HepG2 (cell line): ENCODE measurements around the gene SYT1. TPM values are rescaled to one million over a fixed set of nuclear protein-coding genes. Genes with fewer than 3 reads are reported as not detected.

Source experiments
- ATAC-seq: fragments of 200-7000 bp; cut with Tn5 transposase; 3 replicates; pipeline ENCODE4 v1.9.1; 2020; ENCODE audit warnings: mild to moderate bottlenecking, moderate library complexity
- BruUV-seq: library from RNA; stranded (reverse); fragments of 400-500 nt; replicated peaks from 2 replicates; lab custom pipeline; 2021; lab: Mats Ljungman, UMichigan
- CTCF ChIA-PET: fragments of 300-600 bp; formaldehyde crosslinking; extraction: SDS; loops from one replicate; lab custom pipeline; 2021; ENCODE audit warnings: low total read pairs, inconsistent platforms, low intra/inter-chr PET ratio; lab: Yijun Ruan, JAX
- POLR2A ChIA-PET: fragments of 350-600 bp; sonication (Branson Sonifier 250); formaldehyde crosslinking; loops from one replicate; lab custom pipeline; 2020; ENCODE audit warnings: antibody characterized with exemption, inconsistent platforms; lab: Yijun Ruan, JAX
- DNase-seq: peaks from one replicate; pipeline ENCODE4 v3.0.0-alpha.2; 2015; ENCODE audit warnings: low spot score
- FAIRE-seq: peaks from 3 replicates; lab custom pipeline; 2011; peaks lifted over from hg19 to GRCh38; lab: Jason Lieb, UNC
- H2AFZ ChIP-seq: one replicate; pipeline ENCODE4 v1.6.1; 2011; ENCODE audit warnings: low read length, inconsistent platforms
- H3K27ac ChIP-seq: fragments of 300-600 bp; 3 replicates; pipeline ENCODE4 v1.8.0; 2011; ENCODE audit warnings: mixed run types, mild to moderate bottlenecking, mixed read lengths, low read length, inconsistent platforms; ENCODE audit not compliant: insufficient read depth; ENCODE audit errors: extremely low read length
- H3K27me3 ChIP-seq, 2 experiments: fragments of 200-600 bp in 1 of 2; 2 replicates in 1 of 2; 3 replicates in 1 of 2; pipeline versions ENCODE4 v1.6.0 to v1.8.0; 2011; ENCODE audit warnings: low read length in 2 of 2, mild to moderate bottlenecking in 2 of 2, moderate library complexity in 2 of 2, inconsistent platforms in 1 of 2; ENCODE audit not compliant: insufficient read depth in 2 of 2, control insufficient read depth in 1 of 2
- H3K36me3 ChIP-seq, 2 experiments: fragments of 200-600 bp in 1 of 2; replicated peaks in 1 of 2; 2 replicates in 1 of 2; 3 replicates in 1 of 2; pipeline versions ENCODE4 v1.5.1 to v1.8.0; 2011; ENCODE audit warnings: low read length in 2 of 2, inconsistent platforms in 1 of 2; ENCODE audit not compliant: insufficient read depth in 2 of 2, control insufficient read depth in 1 of 2
- H3K4me1 ChIP-seq: 2 replicates; pipeline ENCODE4 v1.5.1; 2012; ENCODE audit warnings: low read length, inconsistent platforms; ENCODE audit not compliant: insufficient read depth
- H3K4me2 ChIP-seq: 2 replicates; pipeline ENCODE4 v1.6.0; 2011; ENCODE audit warnings: low read depth, low read length, inconsistent platforms
- H3K4me3 ChIP-seq, 3 experiments: fragments of 200-600 bp in 1 of 3; sonication (generic), shearing (Covaris generic) in 1 of 3; replicated peaks in 1 of 3; 2 replicates each; pipeline ENCODE4 v1.5.1; 2011 to 2016; ENCODE audit warnings: low read length in 3 of 3, inconsistent platforms in 2 of 3, low read depth in 2 of 3, mild to moderate bottlenecking in 2 of 3, control low read depth in 1 of 3, mixed read lengths in 1 of 3; ENCODE audit not compliant: insufficient read depth in 1 of 3
- H3K79me2 ChIP-seq: one replicate; pipeline ENCODE4 v1.6.1; 2011; ENCODE audit warnings: low read length, inconsistent platforms; ENCODE audit not compliant: insufficient read depth
- H3K9ac ChIP-seq: 2 replicates; pipeline ENCODE4 v1.6.0; 2011; ENCODE audit warnings: mild to moderate bottlenecking, low read depth, low read length, inconsistent platforms; ENCODE audit not compliant: insufficient read depth
- H3K9me3 ChIP-seq: 2 replicates; pipeline ENCODE4 v1.5.1; 2012; ENCODE audit warnings: mild to moderate bottlenecking, low read length
- H4K20me1 ChIP-seq: 2 replicates; pipeline ENCODE4 v1.6.0; 2011; ENCODE audit warnings: inconsistent platforms, mild to moderate bottlenecking, low read length, moderate library complexity; ENCODE audit not compliant: insufficient read depth
- ARID4A ChIP-seq: sonication (generic); formaldehyde crosslinking; IDR thresholded peaks from 2 replicates; pipeline ENCODE4 v1.5.0; 2020; ENCODE audit warnings: mild to moderate bottlenecking, missing genetic modification reagents, borderline replicate concordance
- CEBPG ChIP-seq: IDR thresholded peaks from 2 replicates; pipeline ENCODE4 v1.6.1; 2016
- CSRNP2 ChIP-seq: sonication (generic); formaldehyde crosslinking; conservative IDR thresholded peaks from 2 replicates; pipeline ENCODE4 v1.8.0; 2022; ENCODE audit warnings: low read depth, missing genetic modification reagents
- EHMT2 ChIP-seq: fragments of 200-600 bp; sonication (generic); IDR thresholded peaks from 2 replicates; pipeline ENCODE4 v1.7.0; 2017; ENCODE audit warnings: antibody characterized with exemption, low read depth, low read length, borderline replicate concordance
- FOXA1 ChIP-seq, 2 experiments: fragments of 450-650 bp in 1 of 2; sonication (generic) in 1 of 2; formaldehyde crosslinking in 1 of 2; IDR thresholded peaks; 2 replicates each; pipeline versions ENCODE4 v1.4.0 to v1.6.1; 2016 to 2020; ENCODE audit warnings: missing genetic modification reagents in 1 of 2
- GPN1 ChIP-seq: sonication (generic); formaldehyde crosslinking; IDR thresholded peaks from 2 replicates; pipeline ENCODE4 v1.5.1; 2020; ENCODE audit warnings: missing genetic modification reagents, borderline replicate concordance
- HOXA5 ChIP-seq: sonication (generic); formaldehyde crosslinking; IDR thresholded peaks from 2 replicates; pipeline ENCODE4 v1.4.0; 2020; ENCODE audit warnings: missing genetic modification reagents
- NFYB ChIP-seq: sonication (generic); formaldehyde crosslinking; IDR thresholded peaks from 2 replicates; pipeline ENCODE4 v1.4.0; 2020; ENCODE audit warnings: missing genetic modification reagents
- SNAPC2 ChIP-seq: sonication (generic); formaldehyde crosslinking; IDR thresholded peaks from 2 replicates; pipeline ENCODE4 v1.8.1; 2022; ENCODE audit warnings: mild to moderate bottlenecking, missing genetic modification reagents
- ZBTB14 ChIP-seq: sonication (generic); formaldehyde crosslinking; IDR thresholded peaks from 2 replicates; pipeline ENCODE4 v1.4.0; 2020; ENCODE audit warnings: missing genetic modification reagents
- ZBTB7B ChIP-seq: sonication (generic); formaldehyde crosslinking; IDR thresholded peaks from 2 replicates; pipeline ENCODE4 v1.4.0; 2020; ENCODE audit warnings: missing genetic modification reagents
- ZNF296 ChIP-seq: sonication (generic); formaldehyde crosslinking; conservative IDR thresholded peaks from 2 replicates; pipeline ENCODE4 v1.5.0; 2020; ENCODE audit warnings: mild to moderate bottlenecking, missing genetic modification reagents
- ZNF782 ChIP-seq: sonication (generic); formaldehyde crosslinking; IDR thresholded peaks from 2 replicates; pipeline ENCODE4 v1.4.0; 2020; ENCODE audit warnings: missing genetic modification reagents, mild to moderate bottlenecking, borderline replicate concordance
- ZNF788 ChIP-seq: sonication (generic); formaldehyde crosslinking; IDR thresholded peaks from 2 replicates; pipeline ENCODE4 v1.5.0; 2020; ENCODE audit warnings: mild to moderate bottlenecking, missing genetic modification reagents, borderline replicate concordance
- WGBS: methylation state at CpG from one replicate; pipeline ENCODE4 v1.1.6; 2017; ENCODE audit warnings: low lambda C conversion rate; 5-methylcytosine and 5-hydroxymethylcytosine counted together
- in situ Hi-C: cut with HindIII; loops from 2 replicates; pipeline ENCODE4 v1.10.0; 2017; ENCODE audit warnings: low pct_unique_long_range_greater_than_20kb; ENCODE audit not compliant: extremely low pct_ligation_motif_present
- intact Hi-C: fragments of 100-400 bp; cut with micrococcal nuclease; formaldehyde crosslinking; loops from one replicate; pipeline ENCODE4 v1.10.0; 2022; ENCODE audit not compliant: unreplicated experiment
- polyA plus RNA-seq, 8 experiments: library from polyadenylated mRNA; depleted of rRNA in 3 of 8; stranded (reverse) in 7 of 8; unstranded in 1 of 8; fragments of >200 nt; fragmentation: Illumina TruSeq in 4 of 8; extraction: Trizol in 4 of 8; gene quantifications; 2 replicates each; pipeline versions ENCODE4 v1.2.1 to v1.2.3, GENCODE V29; 2011 to 2016; ENCODE audit warnings: low read depth in 4 of 8, missing spikeins in 1 of 8, mixed read lengths in 1 of 8; ENCODE audit not compliant: insufficient read depth in 1 of 8
- total RNA-seq, 5 experiments: library from RNA; depleted of rRNA; stranded (reverse); fragments of >200 nt; fragmentation: Illumina TruSeq; extraction: Trizol; gene quantifications; 2 replicates each; pipeline ENCODE4 v1.2.3, GENCODE V29; 2016; ENCODE audit warnings: low read depth in 1 of 5
- TF ChIP-seq, protein P1 (sequence below): sonication (generic); formaldehyde crosslinking; IDR thresholded peaks from 2 replicates; pipeline ENCODE4 v1.5.0; 2020; ENCODE audit warnings: missing genetic modification reagents, mild to moderate bottlenecking, borderline replicate concordance

Gene SYT1
- total and polyA plus RNA-seq, 2 of the 13 experiments (the other 11 are each of a cell fraction or from before 2014, with no cell fraction given) = not detected

- BruUV-seq = no TSS peak
- no peak for FAIRE-seq
- no peaks in the 10 kb centered on the region for H3K36me3 ChIP-seq
- H3K79me2 ChIP-seq = no peaks in the 10 kb centered on the region
- no peak overlapping the region for H3K27ac ChIP-seq
- DNase-seq = no peak
- no peaks in the 10 kb centered on the region for H3K4me1 ChIP-seq
- CTCF ChIA-PET = no interaction called here
- WGBS = 49% methylated on average over 14 of the region's 16 CpGs
- ATAC-seq = no peak
- POLR2A ChIA-PET = no interaction called here
- H3K9ac ChIP-seq = no peak overlapping the region
- H2AFZ ChIP-seq = no peak overlapping the region
- no peak overlapping the region for H3K4me2 ChIP-seq
- no peak overlapping the region for H3K4me3 ChIP-seq
- intact Hi-C loops = no loop called here
- in situ Hi-C loops = no loop called here
- no peaks in the 10 kb centered on the region for H3K27me3 ChIP-seq
- no peaks in the 10 kb centered on the region for H4K20me1 ChIP-seq
- H3K9me3 ChIP-seq = no peaks in the 10 kb centered on the region
- TF ChIP-seq NFYB (CRISPR knock-in tag) (no peak), GPN1 (CRISPR knock-in tag) (no peak), CSRNP2 (no peak), FOXA1 (IDR thresholded peaks at IDR 0.05) (no peak), FOXA1 (CRISPR knock-in tag; IDR thresholded peaks at IDR 0.05) (no peak), ZBTB14 (CRISPR knock-in tag) (no peak), ZNF296 (CRISPR knock-in tag) (no peak), EHMT2 (no peak), ZBTB7B (no peak), CEBPG (no peak), ZNF788 (CRISPR knock-in tag) (no peak), ZNF782 (no peak), SNAPC2 (CRISPR knock-in tag) (no peak), ARID4A (CRISPR knock-in tag) (no peak), HOXA5 (CRISPR knock-in tag) (no peak)
- TF ChIP-seq, protein P1, sequence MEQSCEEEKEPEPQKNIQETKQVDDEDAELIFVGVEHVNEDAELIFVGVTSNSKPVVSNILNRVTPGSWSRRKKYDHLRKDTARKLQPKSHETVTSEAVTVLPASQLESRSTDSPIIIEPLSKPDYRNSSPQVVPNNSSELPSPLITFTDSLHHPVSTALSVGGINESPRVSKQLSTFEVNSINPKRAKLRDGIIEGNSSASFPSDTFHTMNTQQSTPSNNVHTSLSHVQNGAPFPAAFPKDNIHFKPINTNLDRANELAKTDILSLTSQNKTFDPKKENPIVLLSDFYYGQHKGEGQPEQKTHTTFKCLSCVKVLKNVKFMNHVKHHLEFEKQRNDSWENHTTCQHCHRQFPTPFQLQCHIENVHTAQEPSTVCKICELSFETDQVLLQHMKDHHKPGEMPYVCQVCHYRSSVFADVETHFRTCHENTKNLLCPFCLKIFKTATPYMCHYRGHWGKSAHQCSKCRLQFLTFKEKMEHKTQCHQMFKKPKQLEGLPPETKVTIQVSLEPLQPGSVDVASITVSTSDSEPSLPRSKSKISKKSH (CRISPR knock-in tag) = no peak
Measured at GRCh38 chr12:79307340-79307739, 442.8 kb downstream of the SYT1 start.
